GM20000 (cell line): ENCODE measurements around the gene STAC3.

ENCODE experiments used
- DNase-seq: peaks from one replicate; pipeline ENCODE4 v3.0.0; 2012; ENCODE audit warnings: low spot score
- CTCF ChIP-seq: IDR thresholded peaks from 2 replicates; pipeline ENCODE4 v1.5.1; 2012; ENCODE audit warnings: mild to moderate bottlenecking, control low read depth; ENCODE audit errors: extremely low read depth, missing control alignments

The STAC3 gene

GRCh38 chr12:57261428-57261865 is 10.5 kb upstream of the STAC3 start:
- DNase-seq = no peak
- TF ChIP-seq CTCF = no peak

- TF ChIP-seq CTCF = no peak
- DNase-seq = no peak
Observed at GRCh38 chr12:57260366-57260765, 9.4 kb upstream of the STAC3 start.

GRCh38 chr12:57258977-57259970 is 8.3 kb upstream of the STAC3 start:
- no peak for TF ChIP-seq CTCF
- DNase-seq = no peak

- DNase-seq = no peak
- no peak for TF ChIP-seq CTCF
Observed at GRCh38 chr12:57255916-57256315, 4.9 kb upstream of the STAC3 start.

- DNase-seq = no peak
- no peak for TF ChIP-seq CTCF
Observed at GRCh38 chr12:57254506-57255280, 3.7 kb upstream of the STAC3 start.

GRCh38 chr12:57250541-57250940 is 446 bp downstream of the STAC3 start:
- no peak for DNase-seq
- no peak for TF ChIP-seq CTCF

- peak; percentile 54 for DNase-seq
- no peak for TF ChIP-seq CTCF
Observed at GRCh38 chr12:57248934-57249742, 1.8 kb downstream of the STAC3 start.
